Rectal smooth muscle tissue (tissue), 1 donor: ENCODE results near the gene FBXO24.

ENCODE experiments used
- H3K27ac ChIP-seq: one replicate; pipeline ENCODE4 v1.7.0; 2013; ENCODE audit warnings: low read depth, low read length, inconsistent platforms
- H3K27me3 ChIP-seq: one replicate; pipeline ENCODE4 v1.7.0; 2013; ENCODE audit warnings: low read length; ENCODE audit not compliant: control insufficient read depth, insufficient read depth
- H3K36me3 ChIP-seq: one replicate; pipeline ENCODE4 v1.7.0; 2013; ENCODE audit warnings: low read length; ENCODE audit not compliant: control insufficient read depth, insufficient read depth
- H3K4me1 ChIP-seq: one replicate; pipeline ENCODE4 v1.7.0; 2013; ENCODE audit warnings: low read length; ENCODE audit not compliant: control insufficient read depth, insufficient read depth
- H3K4me3 ChIP-seq: one replicate; pipeline ENCODE4 v1.7.0; 2013; ENCODE audit warnings: low read length
- H3K9ac ChIP-seq: one replicate; pipeline ENCODE4 v1.7.0; 2013; ENCODE audit warnings: low read length

FBXO24 gene

GRCh38 chr7:100609958-100610357, 23.8 kb downstream of the FBXO24 start:
- Histone ChIP-seq H3K4me1 (peaks cover 4% of the 10 kb centered on the region), H3K27me3 (no peaks in the 10 kb centered on the region), H3K27ac (no peak overlapping the region)

GRCh38 chr7:100611983-100612729, 26.0 kb downstream of the FBXO24 start, which contains the start of gene MOSPD3:
Gene MOSPD3, plus strand, starts transcription at chr7:100612540. Its CDS starts 252 bp downstream, at chr7:100612792.
- Histone ChIP-seq H3K4me1 (peaks cover 4% of the 10 kb centered on the region), H3K4me3 (peak within 1 kb of the TSS; percentile 76), H3K27me3 (no peaks in the 10 kb centered on the region), H3K9ac (peak within 1 kb of the TSS; percentile 19), H3K27ac (peak within 1 kb of the TSS; percentile 91), H3K36me3 (no peaks in the 10 kb centered on the region)

More at GRCh38 chr7:100609958-100610357, 23.8 kb downstream of the FBXO24 start:
- H3K4me3 ChIP-seq, result no peak overlapping the region
- no peaks in the 10 kb centered on the region for H3K36me3 ChIP-seq
- H3K9ac ChIP-seq, result no peak overlapping the region

GRCh38 chr7:100612730-100613390, 26.7 kb downstream of the FBXO24 start:
- no peak overlapping the region for H3K27ac ChIP-seq
- peak overlapping the region; percentile 1 for H3K9ac ChIP-seq
- no peaks in the 10 kb centered on the region for H3K27me3 ChIP-seq
- H3K4me3 ChIP-seq, result peak overlapping the region; percentile 71
- H3K36me3 ChIP-seq, result no peaks in the 10 kb centered on the region
- peaks cover 4% of the 10 kb centered on the region for H3K4me1 ChIP-seq

- Histone ChIP-seq H3K4me3 (peak overlapping the region; percentile 71), H3K36me3 (no peaks in the 10 kb centered on the region), H3K27ac (no peak overlapping the region), H3K4me1 (peaks cover 4% of the 10 kb centered on the region), H3K27me3 (no peaks in the 10 kb centered on the region), H3K9ac (no peak overlapping the region)
Observed at GRCh38 chr7:100613412-100614175, 27.5 kb downstream of the FBXO24 start.

GRCh38 chr7:100614308-100614861, 28.3 kb downstream of the FBXO24 start:
- Histone ChIP-seq H3K4me1 (peaks cover 4% of the 10 kb centered on the region), H3K27ac (no peak overlapping the region), H3K36me3 (no peaks in the 10 kb centered on the region), H3K9ac (no peak overlapping the region), H3K4me3 (no peak overlapping the region), H3K27me3 (no peaks in the 10 kb centered on the region)

GRCh38 chr7:100620239-100620638, 34.1 kb downstream of the FBXO24 start:
- Histone ChIP-seq H3K4me1 (no peaks in the 10 kb centered on the region), H3K4me3 (no peak overlapping the region), H3K27me3 (no peaks in the 10 kb centered on the region), H3K27ac (no peak overlapping the region), H3K9ac (no peak overlapping the region), H3K36me3 (no peaks in the 10 kb centered on the region)

GRCh38 chr7:100620804-100621203, 34.7 kb downstream of the FBXO24 start:
- no peak overlapping the region for H3K27ac ChIP-seq
- H3K27me3 ChIP-seq, result no peaks in the 10 kb centered on the region
- no peak overlapping the region for H3K9ac ChIP-seq
- no peaks in the 10 kb centered on the region for H3K36me3 ChIP-seq
- no peaks in the 10 kb centered on the region for H3K4me1 ChIP-seq
- H3K4me3 ChIP-seq, result no peak overlapping the region

- no peaks in the 10 kb centered on the region for H3K27me3 ChIP-seq
- H3K27ac ChIP-seq, result no peak overlapping the region
- no peaks in the 10 kb centered on the region for H3K4me1 ChIP-seq
- H3K4me3 ChIP-seq, result no peak overlapping the region
- H3K36me3 ChIP-seq, result no peaks in the 10 kb centered on the region
- no peak overlapping the region for H3K9ac ChIP-seq
Observed at GRCh38 chr7:100621554-100621953, 35.4 kb downstream of the FBXO24 start.

- Histone ChIP-seq H3K36me3 (no peaks in the 10 kb centered on the region), H3K4me1 (no peaks in the 10 kb centered on the region), H3K4me3 (no peak overlapping the region), H3K27ac (no peak overlapping the region), H3K9ac (no peak overlapping the region), H3K27me3 (no peaks in the 10 kb centered on the region)
Observed at GRCh38 chr7:100623951-100624824, 38.1 kb downstream of the FBXO24 start.

GRCh38 chr7:100626055-100626454, 39.9 kb downstream of the FBXO24 start:
- no peaks in the 10 kb centered on the region for H3K4me1 ChIP-seq
- peak overlapping the region; percentile 49 for H3K4me3 ChIP-seq
- H3K36me3 ChIP-seq, result no peaks in the 10 kb centered on the region
- H3K9ac ChIP-seq, result no peak overlapping the region
- no peaks in the 10 kb centered on the region for H3K27me3 ChIP-seq
- H3K27ac ChIP-seq, result no peak overlapping the region

- H3K4me3 ChIP-seq, result peak overlapping the region; percentile 49
Observed at GRCh38 chr7:100626530-100627237, 40.6 kb downstream of the FBXO24 start.

More at GRCh38 chr7:100626530-100627237, 40.6 kb downstream of the FBXO24 start:
- Histone ChIP-seq H3K27me3 (no peaks in the 10 kb centered on the region), H3K27ac (no peak overlapping the region), H3K9ac (no peak overlapping the region), H3K4me1 (no peaks in the 10 kb centered on the region), H3K36me3 (no peaks in the 10 kb centered on the region)
